ENCODE results near the gene SOCS6. TPM values are rescaled to one million over a fixed set of nuclear protein-coding genes. Genes with fewer than 3 reads are reported as not detected.

The SOCS6 gene
- total and polyA plus RNA-seq, 2 of the 13 experiments (the other 11 are each of a cell fraction or from before 2014, with no cell fraction given) = 18.6 to 38.3 TPM

- TF ChIP-seq TFDP2 (CRISPR knock-in tag; IDR thresholded peaks at IDR 0.05) (no peak), FOXO4 (CRISPR knock-in tag; conservative IDR thresholded peaks at IDR 0.05) (no peak), ZNF263 (CRISPR knock-in tag; IDR thresholded peaks at IDR 0.05) (no peak), GATAD1 (CRISPR knock-in tag; IDR thresholded peaks at IDR 0.05) (peak; percentile 50; the same call in 1 of the 2 replicates), SPEN (CRISPR knock-in tag; IDR thresholded peaks at IDR 0.05; ENCODE audit: low read depth) (peak; percentile 62; the same call in 1 of the 2 replicates), PLSCR1 (CRISPR knock-in tag; IDR thresholded peaks at IDR 0.05; ENCODE audit: borderline replicate concordance) (no peak), CBX2 (IDR thresholded peaks at IDR 0.05; ENCODE audit: low read depth, low read length) (no peak), CBX2 (CRISPR knock-in tag; IDR thresholded peaks at IDR 0.05; ENCODE audit: low read depth) (no peak), TAF1 (CRISPR knock-in tag; IDR thresholded peaks at IDR 0.05) (peak; percentile 37; the same call in 1 of the 2 replicates), CBX1 (IDR thresholded peaks at IDR 0.05; ENCODE audit: low read depth) (no peak), TBL1XR1 (IDR thresholded peaks at IDR 0.05; ENCODE audit: borderline replicate concordance, low read length, partially characterized antibody) (peak; percentile 52), ZNF740 (CRISPR knock-in tag; IDR thresholded peaks at IDR 0.05) (no peak), PBX2 (CRISPR knock-in tag; IDR thresholded peaks at IDR 0.05) (0 out of 2 replicates have a peak, but pooled peaks have one; percentile 26), ZFP91 (CRISPR knock-in tag; IDR thresholded peaks at IDR 0.05; ENCODE audit: borderline replicate concordance) (no peak), MXD3 (CRISPR knock-in tag; IDR thresholded peaks at IDR 0.05) (no peak), ZNF18 (CRISPR knock-in tag; IDR thresholded peaks at IDR 0.05; ENCODE audit: insufficient replicate concordance) (no peak), SAP130 (CRISPR knock-in tag; IDR thresholded peaks at IDR 0.05; ENCODE audit: low read depth) (peak; percentile 83), ZNF761 (CRISPR knock-in tag; conservative IDR thresholded peaks at IDR 0.05) (no peak)
Observed at GRCh38 chr18:70333757-70334156, 44.9 kb downstream of the SOCS6 start (continued).

Data from HepG2 (cell line).